Activated T-cell treated with anti-CD3 and anti-CD28 coated beads for 24 hours (primary cell): ENCODE results near the gene ATXN7L3.

ENCODE experiments used
- DNase-seq: peaks from one replicate; pipeline ENCODE4 v3.0.0-alpha.2; 2020; ENCODE audit warnings: low read depth

Gene ATXN7L3

DNA sequence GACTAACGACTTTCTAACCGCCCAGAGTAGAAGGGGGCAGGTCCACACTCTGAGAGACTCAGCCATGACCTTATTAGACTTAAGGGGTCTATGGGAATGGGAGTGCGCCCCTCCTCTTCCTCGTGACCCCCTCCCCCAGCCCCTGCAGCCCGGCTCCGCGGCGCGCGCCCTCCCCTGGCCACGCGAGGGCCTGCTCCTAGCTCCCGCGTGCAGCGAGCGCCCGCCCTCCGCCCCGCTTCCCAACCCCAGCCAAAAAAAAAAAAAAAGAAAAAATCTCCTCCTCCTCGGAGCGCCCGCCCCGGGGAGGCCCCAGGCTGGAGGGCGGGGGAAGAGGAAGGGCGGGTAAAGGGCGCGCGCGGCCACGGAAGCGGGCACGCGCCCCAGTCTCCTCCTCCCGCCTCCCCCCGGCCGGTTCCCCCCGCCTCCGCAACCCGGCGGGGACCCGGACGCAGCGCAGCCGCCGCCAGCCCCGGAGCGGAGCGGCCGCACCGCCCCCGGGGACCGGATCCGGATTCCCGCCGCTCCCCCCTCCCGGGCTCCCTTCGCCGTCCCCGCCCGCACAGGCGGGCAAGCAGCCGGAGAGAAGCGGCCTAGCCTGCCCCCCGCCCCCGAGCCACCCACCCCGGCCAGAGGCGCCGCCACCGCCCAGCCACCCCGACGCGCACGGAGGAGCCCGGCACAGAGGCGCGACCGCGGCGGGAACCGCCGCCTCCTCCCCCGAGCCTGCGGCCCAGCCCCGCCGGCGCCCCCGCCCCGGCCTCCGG is 18.8 kb upstream of the ATXN7L3 start:
- DNase-seq, result peak; percentile 82

DNA sequence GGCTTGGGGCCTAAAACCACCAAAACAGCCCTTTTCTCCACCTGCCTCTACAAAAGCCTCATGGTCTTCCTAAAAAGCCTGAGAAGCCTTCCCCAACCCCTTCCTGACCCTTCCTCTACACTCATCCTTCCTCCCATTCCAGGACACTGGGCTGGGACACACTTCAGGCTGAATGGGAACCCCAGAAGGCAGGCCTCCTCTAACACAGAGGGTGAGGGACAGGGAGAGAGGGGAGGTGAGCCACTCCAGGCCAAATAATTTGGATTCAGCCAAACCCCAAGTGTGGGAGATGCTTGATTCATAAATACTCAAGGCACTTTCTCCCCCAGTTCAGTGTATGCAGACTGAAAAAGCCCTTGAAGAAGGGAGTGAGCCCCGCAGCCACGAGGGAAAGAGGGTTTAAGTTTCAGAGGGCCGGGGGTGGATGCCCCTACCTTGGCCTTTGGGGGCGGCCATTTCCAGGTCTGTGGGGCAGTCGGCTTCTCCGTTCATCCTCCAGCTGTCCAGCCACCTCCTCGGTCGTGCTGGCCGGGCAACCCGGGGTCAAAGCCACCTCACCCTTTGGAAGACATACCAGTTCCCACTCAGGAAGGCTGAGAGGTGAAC is 18.2 kb upstream of the ATXN7L3 start:
- DNase-seq, result no peak

DNA sequence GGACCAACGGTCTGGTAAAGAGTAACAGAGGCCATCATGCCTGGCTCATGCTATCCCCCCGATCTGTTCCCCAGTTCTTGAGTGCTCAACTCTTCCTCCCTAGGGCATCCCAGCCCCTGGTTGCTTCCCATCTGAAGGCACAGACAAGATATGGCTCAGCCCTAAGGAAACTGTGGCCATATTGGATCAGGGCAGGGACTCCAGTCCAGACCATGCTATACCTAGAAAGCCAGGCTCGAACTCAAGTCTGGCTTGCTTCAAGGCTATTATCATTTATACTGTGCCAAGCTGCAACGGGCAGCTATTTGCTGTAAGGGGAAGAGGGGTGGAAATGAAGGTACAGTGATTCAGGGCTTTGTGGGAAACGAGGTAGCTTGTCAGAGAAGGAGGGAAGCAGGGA is 17.0 kb upstream of the ATXN7L3 start:
- no peak for DNase-seq

GRCh38 chr17:44216173-44216572 is 16.5 kb upstream of the ATXN7L3 start:
- DNase-seq, result no peak

DNA sequence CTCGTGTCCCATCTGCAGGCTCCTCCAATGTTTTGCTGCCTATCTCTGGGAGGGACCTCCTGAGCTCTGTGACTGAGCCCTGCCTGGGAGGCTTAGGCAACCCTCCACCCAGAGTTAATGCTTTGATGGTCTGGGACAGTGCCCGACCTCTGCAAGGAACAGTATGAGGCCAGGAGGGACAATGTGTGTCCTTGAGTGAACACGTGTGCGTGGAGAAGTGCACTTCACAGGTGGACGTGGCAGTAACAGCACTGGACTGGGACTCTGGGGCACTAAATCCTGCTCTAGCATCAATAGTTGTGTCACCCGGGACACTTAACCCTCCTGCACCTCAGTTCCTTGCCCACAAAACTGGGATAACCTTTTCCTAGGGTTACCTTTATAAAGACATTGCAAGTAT is 15.2 kb upstream of the ATXN7L3 start:
- DNase-seq, result no peak

- no peak for DNase-seq
Observed at GRCh38 chr17:44214230-44214494, 14.5 kb upstream of the ATXN7L3 start.

DNA sequence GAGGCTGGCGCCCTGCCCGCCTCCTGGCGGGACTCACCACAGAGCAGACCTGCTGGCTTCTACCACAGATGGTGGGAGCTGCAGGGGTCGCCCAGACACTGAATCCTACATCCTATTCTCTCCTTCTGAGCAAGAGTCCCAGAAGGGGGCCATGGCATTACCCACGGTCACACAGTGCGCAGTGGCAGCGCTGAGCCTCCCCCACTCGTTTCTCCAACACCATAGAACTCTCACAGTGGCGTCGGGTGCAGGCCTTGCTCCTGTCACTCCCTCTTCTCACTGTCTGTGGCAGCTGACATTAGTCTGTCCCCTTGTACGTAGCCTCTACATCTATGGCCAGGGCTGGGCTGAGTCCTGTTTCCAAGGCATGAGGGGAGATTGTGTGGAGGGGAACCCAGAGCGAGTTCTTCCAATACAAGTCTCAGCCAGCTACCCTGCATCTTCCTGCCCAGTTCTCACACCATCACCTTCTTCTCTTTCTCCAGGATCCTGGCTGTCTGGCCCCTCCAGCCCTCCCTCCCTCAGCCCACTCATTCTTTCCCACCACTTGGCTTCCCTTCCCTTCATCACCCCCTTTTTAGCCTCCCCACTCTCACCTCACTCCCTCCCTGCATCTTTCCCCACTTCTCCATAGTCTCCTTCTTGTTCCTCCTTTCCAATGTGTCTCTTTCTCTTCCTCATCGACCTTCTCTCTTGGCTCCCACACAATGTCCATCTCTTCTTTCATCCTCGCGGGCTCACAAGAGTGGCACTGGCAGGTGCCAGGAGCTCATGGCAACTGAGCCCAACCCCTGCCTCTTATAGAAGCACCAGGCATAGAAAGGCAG is 13.9 kb upstream of the ATXN7L3 start:
- DNase-seq, result no peak

- no peak for DNase-seq
Observed at GRCh38 chr17:44212507-44213402, 13.1 kb upstream of the ATXN7L3 start.

DNA sequence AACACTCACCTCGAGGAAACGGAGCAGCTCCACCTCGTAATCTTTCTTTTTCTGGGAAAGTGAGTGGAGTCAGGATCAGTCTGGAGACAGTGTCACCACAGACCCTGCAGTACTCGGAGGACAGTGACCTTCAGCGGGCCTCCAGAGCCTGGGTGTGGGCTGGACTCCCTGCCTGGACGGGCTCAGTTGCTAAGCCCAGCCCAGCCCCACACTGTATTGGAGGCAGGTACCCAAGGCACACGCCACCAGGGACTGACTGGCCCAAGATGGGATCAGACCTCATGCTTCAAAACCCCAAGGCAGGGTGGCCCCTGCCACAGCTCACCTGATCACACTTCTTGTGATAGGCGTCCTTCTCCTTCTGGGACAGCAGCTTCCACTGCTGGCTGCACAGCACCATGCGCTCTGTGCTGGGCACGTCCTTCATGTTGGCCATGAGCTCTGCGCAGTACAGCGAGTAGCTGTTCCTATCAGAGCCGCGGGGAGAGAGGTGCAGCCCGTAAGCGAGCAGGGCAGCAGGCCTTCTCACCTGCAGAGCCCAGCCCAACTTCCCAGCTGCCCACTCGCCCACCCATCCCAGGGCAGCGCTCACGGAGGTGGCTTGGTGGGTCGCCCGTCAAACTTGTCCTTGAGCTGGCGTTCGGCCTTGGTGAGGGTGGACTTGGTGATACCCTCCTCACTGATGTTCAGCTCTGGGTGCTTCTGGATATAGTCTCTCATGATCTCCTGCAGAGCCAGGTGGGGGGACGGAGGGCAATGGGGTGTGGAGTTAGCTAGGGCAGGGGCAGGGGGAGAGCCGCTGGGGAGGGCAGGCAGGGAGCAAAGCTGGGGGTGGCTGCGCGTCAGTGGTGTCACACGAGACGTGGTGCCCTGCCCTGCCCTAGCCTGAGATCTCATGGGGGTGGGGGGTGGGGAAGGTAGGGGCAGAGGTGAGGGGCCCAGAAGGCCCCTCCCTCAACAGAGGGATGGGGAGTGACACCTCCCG is 11.9 kb upstream of the ATXN7L3 start:
- DNase-seq, result no peak

DNA sequence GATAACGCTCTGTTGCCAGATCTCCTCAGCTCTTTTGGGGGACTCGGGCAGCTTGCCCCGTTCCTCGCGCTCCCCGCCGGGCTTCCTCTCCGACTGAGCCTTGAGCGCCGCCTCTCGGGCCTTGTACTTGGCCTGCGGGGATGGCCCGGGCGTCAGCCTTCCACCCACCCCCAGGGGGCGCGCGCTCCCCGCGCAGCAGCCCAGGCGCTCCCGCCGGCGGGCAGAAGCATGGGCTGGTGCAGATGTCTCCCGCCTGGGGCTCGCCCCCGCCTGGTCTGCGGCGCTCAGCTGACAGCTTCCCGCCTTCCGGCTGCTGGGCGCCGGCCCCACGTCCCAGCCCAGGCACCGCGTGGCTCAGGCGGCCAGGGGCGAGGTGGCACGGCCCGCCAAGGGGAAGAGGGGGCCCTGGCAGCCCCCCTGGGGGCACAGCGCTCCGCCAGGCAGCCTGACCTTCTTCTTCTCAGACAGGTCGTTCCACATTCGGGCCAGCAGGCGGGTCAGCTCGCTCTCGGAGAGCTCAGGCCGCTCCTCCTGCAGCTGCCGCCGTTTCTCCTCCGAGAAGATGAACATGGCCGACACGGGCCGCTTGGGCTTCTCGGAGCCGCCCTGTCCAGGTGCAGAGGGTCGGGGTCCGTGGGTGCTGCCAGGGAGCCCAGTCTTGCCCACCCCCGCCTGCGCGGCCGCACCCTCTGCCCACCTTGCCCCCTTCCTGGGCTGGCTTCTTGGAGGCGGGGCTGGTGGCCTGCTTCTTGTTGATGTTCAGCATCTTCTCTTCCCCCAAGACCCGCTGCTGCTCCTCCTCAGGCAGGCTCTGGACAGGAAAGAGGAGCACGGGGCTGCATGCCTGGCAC is 10.9 kb upstream of the ATXN7L3 start:
- peak; percentile 87 for DNase-seq

DNA sequence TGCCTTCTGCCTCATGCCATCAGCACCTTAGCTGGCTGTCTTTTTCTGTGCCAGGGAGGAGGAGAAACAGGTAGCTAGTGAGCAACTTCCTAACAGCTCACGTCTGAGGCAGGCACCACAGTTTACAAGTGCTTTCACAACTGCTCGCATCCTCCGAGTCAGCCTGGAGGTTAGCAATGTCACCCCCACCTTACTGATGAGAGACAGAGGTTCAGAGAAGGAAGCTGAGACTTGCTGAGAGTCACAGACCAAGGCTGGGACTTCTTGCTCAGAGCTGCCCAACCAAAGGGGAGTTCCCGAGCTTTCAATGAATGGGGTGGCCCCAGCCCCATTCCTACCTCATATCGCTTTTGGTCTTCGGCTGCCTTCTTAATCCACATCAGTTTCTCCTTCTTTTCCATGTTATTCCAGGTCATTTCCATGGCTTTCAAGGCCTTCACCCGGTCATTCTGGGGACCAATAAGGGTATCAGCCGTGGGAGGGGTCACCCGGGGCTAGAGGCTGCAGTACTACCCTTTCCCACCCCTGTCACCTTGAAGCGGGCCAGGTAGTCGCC is 10.2 kb upstream of the ATXN7L3 start:
- DNase-seq, result peak; percentile 39

- no peak for DNase-seq
Observed at GRCh38 chr17:44207743-44208142, 8.1 kb upstream of the ATXN7L3 start.

DNA sequence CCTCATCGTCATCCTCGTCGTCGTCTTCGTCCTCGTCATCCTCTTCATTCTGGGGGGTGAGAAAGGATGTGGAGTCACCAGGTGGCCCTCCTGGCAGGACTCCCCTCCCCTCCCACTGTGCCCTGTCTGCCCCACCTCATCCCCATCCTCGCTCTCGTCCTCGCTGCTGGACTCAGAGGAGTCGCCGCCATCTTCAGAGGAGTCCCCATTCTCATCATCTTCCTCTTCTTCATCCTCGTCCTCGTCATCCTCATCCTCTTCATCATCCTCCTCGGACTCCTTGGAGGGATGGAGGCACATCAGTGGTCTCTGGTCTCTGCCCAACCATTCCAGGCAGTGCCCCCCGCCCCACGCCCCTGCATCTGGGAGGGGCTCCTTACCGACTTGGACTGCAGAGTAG is 7.6 kb upstream of the ATXN7L3 start:
- no peak for DNase-seq

GRCh38 chr17:44206825-44207155 is 7.1 kb upstream of the ATXN7L3 start:
- no peak for DNase-seq

GRCh38 chr17:44205962-44206824 is 6.5 kb upstream of the ATXN7L3 start:
- no peak for DNase-seq

DNA sequence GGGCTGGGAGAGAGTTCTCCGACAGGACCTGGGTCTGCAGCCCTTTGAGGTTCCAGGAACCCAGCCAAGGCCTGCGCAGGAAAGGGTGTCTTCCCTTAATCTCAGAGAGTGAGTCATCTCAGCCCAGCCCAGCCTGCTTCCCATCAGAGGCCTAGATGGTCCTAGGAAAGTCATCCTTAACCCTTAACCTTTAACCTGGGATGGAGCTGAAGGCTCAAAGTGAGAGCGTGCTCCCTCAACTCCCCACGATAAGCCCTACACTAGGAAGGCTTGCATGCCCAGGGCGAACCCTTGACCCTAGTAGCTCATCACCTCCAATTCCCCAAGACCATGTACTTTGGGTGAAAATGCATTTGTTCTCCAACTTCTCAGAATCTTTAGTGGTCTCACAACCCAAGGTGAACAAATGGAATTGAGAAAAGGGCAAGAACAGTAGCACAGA is 4.8 kb upstream of the ATXN7L3 start:
- no peak for DNase-seq

GRCh38 chr17:44203731-44204440 is 4.2 kb upstream of the ATXN7L3 start:
- DNase-seq, result peak; percentile 38

GRCh38 chr17:44202756-44203155 is 3.1 kb upstream of the ATXN7L3 start:
- DNase-seq, result no peak
